ENCODE data around the gene PRG3. TPM values are rescaled to one million over a fixed set of nuclear protein-coding genes. Genes with fewer than 3 reads are reported as not detected.

PRG3 gene
- total and polyA plus RNA-seq, 9 of the 15 experiments (the other 6 are each of a cell fraction or from before 2014, with no cell fraction given): 0.18 to 0.55 (median 0.38) TPM; not detected in 6

DNA sequence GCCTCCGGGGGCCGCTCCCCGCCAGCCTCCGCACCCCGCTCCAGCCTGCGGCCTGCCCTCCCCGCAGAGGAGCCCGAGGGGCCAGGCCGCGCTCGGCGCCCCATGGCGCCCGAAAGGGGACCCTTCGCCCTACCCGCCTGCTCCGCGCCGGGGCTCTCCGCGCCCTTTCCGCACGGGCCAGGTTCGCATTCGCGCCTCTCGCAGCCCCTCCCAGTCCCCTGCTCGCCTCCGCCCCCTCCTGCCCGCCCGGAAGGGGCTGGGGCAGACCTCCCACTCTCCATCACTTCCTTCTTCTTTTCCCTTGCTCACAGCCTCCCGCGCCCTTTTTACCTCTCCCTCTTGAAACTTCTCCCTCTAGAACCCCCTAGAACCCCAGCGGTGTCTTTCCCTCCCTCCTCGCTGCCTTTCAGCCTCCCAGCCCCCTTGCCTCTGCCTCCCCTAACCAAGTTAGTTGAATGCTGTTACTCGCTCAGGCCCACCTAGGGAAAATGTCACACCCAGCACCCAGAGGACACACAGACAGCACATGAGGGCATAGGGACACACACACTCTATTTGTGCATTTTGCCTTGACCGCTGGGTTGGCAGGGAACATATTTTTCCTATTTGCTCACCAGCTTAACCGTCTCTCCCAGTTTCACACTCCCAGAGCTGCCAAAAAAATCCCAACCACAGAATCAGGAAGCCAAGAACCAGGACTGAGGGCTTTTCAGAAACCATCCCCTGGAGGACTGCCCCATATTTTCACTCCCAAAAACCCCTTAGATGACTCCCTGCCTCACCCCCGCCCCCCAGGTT lies 46.2 kb upstream of the PRG3 start, which contains the start of gene SLC43A3 (continued):
- TF ChIP-seq, protein P1, sequence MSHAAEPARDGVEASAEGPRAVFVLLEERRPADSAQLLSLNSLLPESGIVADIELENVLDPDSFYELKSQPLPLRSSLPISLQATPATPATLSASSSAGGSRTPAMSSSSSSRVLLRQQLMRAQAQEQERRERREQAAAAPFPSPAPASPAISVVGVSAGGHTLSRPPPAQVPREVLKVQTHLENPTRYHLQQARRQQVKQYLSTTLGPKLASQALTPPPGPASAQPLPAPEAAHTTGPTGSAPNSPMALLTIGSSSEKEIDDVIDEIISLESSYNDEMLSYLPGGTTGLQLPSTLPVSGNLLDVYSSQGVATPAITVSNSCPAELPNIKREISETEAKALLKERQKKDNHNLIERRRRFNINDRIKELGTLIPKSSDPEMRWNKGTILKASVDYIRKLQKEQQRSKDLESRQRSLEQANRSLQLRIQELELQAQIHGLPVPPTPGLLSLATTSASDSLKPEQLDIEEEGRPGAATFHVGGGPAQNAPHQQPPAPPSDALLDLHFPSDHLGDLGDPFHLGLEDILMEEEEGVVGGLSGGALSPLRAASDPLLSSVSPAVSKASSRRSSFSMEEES (CRISPR knock-in tag; IDR thresholded peaks at IDR 0.05): no peak
- no peak for TF ChIP-seq TEAD2 (tag; IDR thresholded peaks at IDR 0.05)
- TF ChIP-seq DNMT1 (IDR thresholded peaks at IDR 0.05): no peak
- no peak for TF ChIP-seq MAFF (IDR thresholded peaks at IDR 0.05; ENCODE audit: low read length)
- no peak for TF ChIP-seq RBM17 (IDR thresholded peaks at IDR 0.05; ENCODE audit: borderline replicate concordance, low read depth, low read length)
- TF ChIP-seq TAF7 (tag; IDR thresholded peaks at IDR 0.05): 0 out of 2 replicates have a peak, but pooled peaks have one; percentile 11
- TF ChIP-seq, protein P2, sequence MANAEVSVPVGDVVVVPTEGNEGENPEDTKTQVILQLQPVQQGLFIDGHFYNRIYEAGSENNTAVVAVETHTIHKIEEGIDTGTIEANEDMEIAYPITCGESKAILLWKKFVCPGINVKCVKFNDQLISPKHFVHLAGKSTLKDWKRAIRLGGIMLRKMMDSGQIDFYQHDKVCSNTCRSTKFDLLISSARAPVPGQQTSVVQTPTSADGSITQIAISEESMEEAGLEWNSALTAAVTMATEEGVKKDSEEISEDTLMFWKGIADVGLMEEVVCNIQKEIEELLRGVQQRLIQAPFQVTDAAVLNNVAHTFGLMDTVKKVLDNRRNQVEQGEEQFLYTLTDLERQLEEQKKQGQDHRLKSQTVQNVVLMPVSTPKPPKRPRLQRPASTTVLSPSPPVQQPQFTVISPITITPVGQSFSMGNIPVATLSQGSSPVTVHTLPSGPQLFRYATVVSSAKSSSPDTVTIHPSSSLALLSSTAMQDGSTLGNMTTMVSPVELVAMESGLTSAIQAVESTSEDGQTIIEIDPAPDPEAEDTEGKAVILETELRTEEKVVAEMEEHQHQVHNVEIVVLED (CRISPR knock-in tag; IDR thresholded peaks at IDR 0.05): no peak
- TF ChIP-seq POLR2B (IDR thresholded peaks at IDR 0.05; ENCODE audit: low read depth, partially characterized antibody): peak; percentile 85
- no peak for TF ChIP-seq SP1 (CRISPR knock-in tag; IDR thresholded peaks at IDR 0.05)
- peak; percentile 48 for TF ChIP-seq ZNF175 (CRISPR knock-in tag; IDR thresholded peaks at IDR 0.05; ENCODE audit: low read depth)
- TF ChIP-seq HIVEP1 (CRISPR knock-in tag; IDR thresholded peaks at IDR 0.05): no peak
- no peak for TF ChIP-seq DIDO1 (tag; IDR thresholded peaks at IDR 0.05; ENCODE audit: low read depth)
- peak; percentile 89 for TF ChIP-seq POLR2A (conservative IDR thresholded peaks at IDR 0.05)
- TF ChIP-seq, protein P3, sequence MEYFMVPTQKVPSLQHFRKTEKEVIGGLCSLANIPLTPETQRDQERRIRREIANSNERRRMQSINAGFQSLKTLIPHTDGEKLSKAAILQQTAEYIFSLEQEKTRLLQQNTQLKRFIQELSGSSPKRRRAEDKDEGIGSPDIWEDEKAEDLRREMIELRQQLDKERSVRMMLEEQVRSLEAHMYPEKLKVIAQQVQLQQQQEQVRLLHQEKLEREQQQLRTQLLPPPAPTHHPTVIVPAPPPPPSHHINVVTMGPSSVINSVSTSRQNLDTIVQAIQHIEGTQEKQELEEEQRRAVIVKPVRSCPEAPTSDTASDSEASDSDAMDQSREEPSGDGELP (CRISPR knock-in tag; IDR thresholded peaks at IDR 0.05; ENCODE audit: borderline replicate concordance): no peak
- TF ChIP-seq CBFA2T2 (conservative IDR thresholded peaks at IDR 0.05): no peak
- TF ChIP-seq PHTF2 (CRISPR knock-in tag; IDR thresholded peaks at IDR 0.05): no peak
- peak; percentile 60 for TF ChIP-seq TAF9B (IDR thresholded peaks at IDR 0.05; ENCODE audit: partially characterized antibody)
- peak; percentile 60 for TF ChIP-seq SMAD1 (IDR thresholded peaks at IDR 0.05; ENCODE audit: low read depth, low read length, partially characterized antibody)
- no peak for TF ChIP-seq NFIX (CRISPR knock-in tag; IDR thresholded peaks at IDR 0.05; ENCODE audit: low read depth)
- TF ChIP-seq, protein P4, sequence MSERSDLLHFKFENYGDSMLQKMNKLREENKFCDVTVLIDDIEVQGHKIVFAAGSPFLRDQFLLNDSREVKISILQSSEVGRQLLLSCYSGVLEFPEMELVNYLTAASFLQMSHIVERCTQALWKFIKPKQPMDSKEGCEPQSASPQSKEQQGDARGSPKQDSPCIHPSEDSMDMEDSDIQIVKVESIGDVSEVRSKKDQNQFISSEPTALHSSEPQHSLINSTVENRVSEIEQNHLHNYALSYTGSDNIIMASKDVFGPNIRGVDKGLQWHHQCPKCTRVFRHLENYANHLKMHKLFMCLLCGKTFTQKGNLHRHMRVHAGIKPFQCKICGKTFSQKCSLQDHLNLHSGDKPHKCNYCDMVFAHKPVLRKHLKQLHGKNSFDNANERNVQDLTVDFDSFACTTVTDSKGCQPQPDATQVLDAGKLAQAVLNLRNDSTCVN (CRISPR knock-in tag; IDR thresholded peaks at IDR 0.05): peak; percentile 69; the same call in 1 of the 2 replicates
- TF ChIP-seq, protein P5, sequence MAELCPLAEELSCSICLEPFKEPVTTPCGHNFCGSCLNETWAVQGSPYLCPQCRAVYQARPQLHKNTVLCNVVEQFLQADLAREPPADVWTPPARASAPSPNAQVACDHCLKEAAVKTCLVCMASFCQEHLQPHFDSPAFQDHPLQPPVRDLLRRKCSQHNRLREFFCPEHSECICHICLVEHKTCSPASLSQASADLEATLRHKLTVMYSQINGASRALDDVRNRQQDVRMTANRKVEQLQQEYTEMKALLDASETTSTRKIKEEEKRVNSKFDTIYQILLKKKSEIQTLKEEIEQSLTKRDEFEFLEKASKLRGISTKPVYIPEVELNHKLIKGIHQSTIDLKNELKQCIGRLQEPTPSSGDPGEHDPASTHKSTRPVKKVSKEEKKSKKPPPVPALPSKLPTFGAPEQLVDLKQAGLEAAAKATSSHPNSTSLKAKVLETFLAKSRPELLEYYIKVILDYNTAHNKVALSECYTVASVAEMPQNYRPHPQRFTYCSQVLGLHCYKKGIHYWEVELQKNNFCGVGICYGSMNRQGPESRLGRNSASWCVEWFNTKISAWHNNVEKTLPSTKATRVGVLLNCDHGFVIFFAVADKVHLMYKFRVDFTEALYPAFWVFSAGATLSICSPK (IDR thresholded peaks at IDR 0.05; ENCODE audit: borderline replicate concordance): peak; percentile 65; the same call in 1 of the 2 replicates

Measured in K562 (cell line).